Caco-2 (cell line): ENCODE measurements around the gene MAB21L3. TPM values are rescaled to one million over a fixed set of nuclear protein-coding genes. Genes with fewer than 3 reads are reported as not detected.

ENCODE experiments used
- BruUV-seq: library from RNA; stranded (reverse); fragments of 400-500 nt; replicated peaks from 2 replicates; lab custom pipeline; 2021; lab: Mats Ljungman, UMichigan
- CTCF ChIA-PET: fragments of 300-600 bp; sonication (Branson Sonifier 250); formaldehyde crosslinking; loops from one replicate; lab custom pipeline; 2022; ENCODE audit warnings: antibody characterized with exemption; lab: Charles Lee
- POLR2A ChIA-PET: fragments of 300-600 bp; sonication (Branson Sonifier 250); formaldehyde crosslinking; loops from one replicate; lab custom pipeline; 2022; ENCODE audit warnings: antibody characterized with exemption; lab: Charles Lee
- DNase-seq, 2 experiments: peaks; one replicate each; pipeline versions ENCODE4 v3.0.0 to v3.0.0-alpha.2; 2020 to 2022
- H3K27me3 ChIP-seq: replicated peaks from 2 replicates; pipeline ENCODE4 v1.6.0; 2011; ENCODE audit warnings: low read length; ENCODE audit not compliant: control insufficient read depth, insufficient read depth
- H3K36me3 ChIP-seq: 2 replicates; pipeline ENCODE4 v1.5.1; 2011; ENCODE audit warnings: low read length; ENCODE audit not compliant: control insufficient read depth, insufficient read depth
- H3K4me1 ChIP-seq: fragments of 250-450 bp; sonication (Bioruptor Pico); 2 replicates; pipeline ENCODE4 v1.5.1; 2020; ENCODE audit warnings: mild to moderate bottlenecking
- H3K4me3 ChIP-seq: 2 replicates; pipeline ENCODE4 v1.5.1; 2011; ENCODE audit warnings: low read depth, mild to moderate bottlenecking, control low read depth, low read length
- H3K9me3 ChIP-seq: fragments of 250-450 bp; sonication (Bioruptor Pico); 2 replicates; pipeline ENCODE4 v1.5.1; 2020; ENCODE audit warnings: mild to moderate bottlenecking, moderate library complexity
- H3K27ac Mint-ChIP-seq: one replicate; pipeline ENCODE4 v1.8.0; 2022; ENCODE audit warnings: mixed read lengths; ENCODE audit not compliant: unreplicated experiment
- H3K27me3 Mint-ChIP-seq: one replicate; pipeline ENCODE4 v1.8.0; 2022; ENCODE audit warnings: mixed read lengths; ENCODE audit not compliant: insufficient read depth, unreplicated experiment
- H3K36me3 Mint-ChIP-seq: one replicate; pipeline ENCODE4 v1.8.0; 2022; ENCODE audit warnings: mild to moderate bottlenecking, mixed read lengths; ENCODE audit not compliant: insufficient read depth, unreplicated experiment
- H3K4me1 Mint-ChIP-seq: one replicate; pipeline ENCODE4 v1.8.0; 2022; ENCODE audit warnings: low read depth, mixed read lengths; ENCODE audit not compliant: unreplicated experiment
- H3K4me3 Mint-ChIP-seq: one replicate; pipeline ENCODE4 v1.8.0; 2022; ENCODE audit warnings: mild to moderate bottlenecking, moderate library complexity, mixed read lengths; ENCODE audit not compliant: unreplicated experiment
- H3K9me3 Mint-ChIP-seq: one replicate; pipeline ENCODE4 v1.8.0; 2022; ENCODE audit warnings: mixed read lengths; ENCODE audit not compliant: unreplicated experiment
- intact Hi-C: fragments of 100-400 bp; cut with micrococcal nuclease; formaldehyde crosslinking; loops from one replicate; pipeline ENCODE4 v1.10.0; 2022; ENCODE audit not compliant: unreplicated experiment
- total RNA-seq: library from RNA; stranded (reverse); gene quantifications from 2 replicates; pipeline ENCODE4 v1.2.3, GENCODE V29; 2022
- TF ChIP-seq, protein P1 (sequence below), 2 experiments: fragments of 200-600 bp in 1 of 2; IDR thresholded peaks; 1 replicate in 1 of 2; 2 replicates in 1 of 2; pipeline versions ENCODE4 v1.5.1 to v1.8.0; 2011 to 2022; ENCODE audit warnings: antibody characterized with exemption in 1 of 2, control low read depth in 1 of 2, inconsistent platforms in 1 of 2, low read depth in 1 of 2, low read length in 1 of 2, mild to moderate bottlenecking in 1 of 2, moderate library complexity in 1 of 2; ENCODE audit not compliant: insufficient read depth in 1 of 2, severe bottlenecking in 1 of 2, unreplicated experiment in 1 of 2

MAB21L3 gene
- total RNA-seq, 1 experiment from 2014 or later = 0.66 TPM

DNA sequence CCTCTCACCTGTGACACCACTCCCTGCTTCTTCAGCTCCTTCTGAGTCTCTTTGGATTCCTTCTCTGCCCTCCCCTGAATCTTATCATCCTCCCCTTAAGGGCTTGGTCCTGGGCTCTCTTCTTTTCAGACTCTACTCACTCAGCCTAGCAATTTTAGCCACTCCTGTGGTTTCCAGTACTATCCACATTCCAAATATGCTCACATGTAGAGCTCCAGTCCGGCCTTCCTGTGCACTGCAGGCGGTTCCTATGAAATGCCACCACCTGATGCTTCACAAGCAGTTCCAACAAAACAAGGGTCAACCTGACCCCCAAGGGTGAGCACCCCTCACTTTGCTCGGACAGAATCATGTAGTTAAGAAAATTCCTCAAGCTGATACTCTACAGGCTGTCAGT lies 35.9 kb downstream of the MAB21L3 start:
- Histone ChIP-seq H3K4me1 (peaks cover 15% of the 10 kb centered on the region; the same call in 1 of the 2 replicates), H3K36me3 (no peaks in the 10 kb centered on the region), H3K27me3 (no peaks in the 10 kb centered on the region), H3K4me3 (no peak overlapping the region), H3K9me3 (peaks cover 7% of the 10 kb centered on the region)
- Mint-ChIP-seq H3K36me3 (no peaks in the 10 kb centered on the region), H3K9me3 (peaks cover 16% of the 10 kb centered on the region), H3K27ac (peak overlapping the region; percentile 82), H3K4me3 (no peak overlapping the region), H3K27me3 (no peaks in the 10 kb centered on the region), H3K4me1 (no peaks in the 10 kb centered on the region)
- BruUV-seq = no TSS peak
- intact Hi-C loops = no loop called here
- TF ChIP-seq, protein P1, sequence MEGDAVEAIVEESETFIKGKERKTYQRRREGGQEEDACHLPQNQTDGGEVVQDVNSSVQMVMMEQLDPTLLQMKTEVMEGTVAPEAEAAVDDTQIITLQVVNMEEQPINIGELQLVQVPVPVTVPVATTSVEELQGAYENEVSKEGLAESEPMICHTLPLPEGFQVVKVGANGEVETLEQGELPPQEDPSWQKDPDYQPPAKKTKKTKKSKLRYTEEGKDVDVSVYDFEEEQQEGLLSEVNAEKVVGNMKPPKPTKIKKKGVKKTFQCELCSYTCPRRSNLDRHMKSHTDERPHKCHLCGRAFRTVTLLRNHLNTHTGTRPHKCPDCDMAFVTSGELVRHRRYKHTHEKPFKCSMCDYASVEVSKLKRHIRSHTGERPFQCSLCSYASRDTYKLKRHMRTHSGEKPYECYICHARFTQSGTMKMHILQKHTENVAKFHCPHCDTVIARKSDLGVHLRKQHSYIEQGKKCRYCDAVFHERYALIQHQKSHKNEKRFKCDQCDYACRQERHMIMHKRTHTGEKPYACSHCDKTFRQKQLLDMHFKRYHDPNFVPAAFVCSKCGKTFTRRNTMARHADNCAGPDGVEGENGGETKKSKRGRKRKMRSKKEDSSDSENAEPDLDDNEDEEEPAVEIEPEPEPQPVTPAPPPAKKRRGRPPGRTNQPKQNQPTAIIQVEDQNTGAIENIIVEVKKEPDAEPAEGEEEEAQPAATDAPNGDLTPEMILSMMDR (IDR thresholded peaks at IDR 0.05; ENCODE audit: insufficient read depth in 1 of 2, low read depth in 1 of 2, low read length in 1 of 2, severe bottlenecking in 1 of 2, unreplicated experiment in 1 of 2) = no peak
- no peak for DNase-seq
- CTCF ChIA-PET = interaction anchor here (1.3 to 1.4 kb wide), 2 partner anchors 8 to 337 kb away, joined by 4 read pairs; no protein-coding TSS in a partner anchor
- POLR2A ChIA-PET = interaction anchor here (0.5 kb wide), 1 partner anchor 839 kb away, joined by 4 read pairs; no protein-coding TSS in a partner anchor

DNA sequence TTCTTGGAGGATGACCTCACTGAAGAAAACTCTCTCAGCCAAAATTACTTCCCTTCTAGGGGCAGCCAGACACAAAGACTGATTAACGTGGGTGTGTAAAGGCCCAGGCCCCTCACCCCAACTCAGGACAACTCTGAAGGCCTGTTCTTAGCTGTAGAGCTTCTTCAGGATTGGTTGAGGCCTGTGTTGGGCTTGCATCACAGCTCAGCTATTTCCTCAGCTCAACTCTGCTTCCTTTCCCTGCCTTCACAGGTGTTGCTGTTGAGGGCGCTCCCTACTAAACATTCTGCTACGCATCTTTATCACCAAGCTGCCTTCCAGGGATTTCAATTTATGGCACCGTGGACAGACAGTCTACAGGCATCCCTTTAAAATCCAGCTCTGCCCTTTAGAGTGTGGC lies 36.8 kb downstream of the MAB21L3 start:
- ChIA-PET POLR2A (no interaction called here), CTCF (interaction anchor here (1.3 to 1.4 kb wide), 3 partner anchors 9 to 351 kb away, joined by 4 to 5 read pairs (median 4); no protein-coding TSS in a partner anchor)
- Mint-ChIP-seq H3K4me3 (no peak overlapping the region), H3K4me1 (no peaks in the 10 kb centered on the region), H3K36me3 (no peaks in the 10 kb centered on the region), H3K9me3 (peaks cover 16% of the 10 kb centered on the region), H3K27ac (no peak overlapping the region), H3K27me3 (no peaks in the 10 kb centered on the region)
- Histone ChIP-seq H3K9me3 (peaks cover 7% of the 10 kb centered on the region), H3K27me3 (no peaks in the 10 kb centered on the region), H3K4me1 (peaks cover 23% of the 10 kb centered on the region), H3K4me3 (no peak overlapping the region), H3K36me3 (no peaks in the 10 kb centered on the region)
- intact Hi-C loops = no loop called here
- TF ChIP-seq, protein P1 (IDR thresholded peaks at IDR 0.05; ENCODE audit: insufficient read depth in 1 of 2, low read depth in 1 of 2, low read length in 1 of 2, severe bottlenecking in 1 of 2, unreplicated experiment in 1 of 2) = no peak
- BruUV-seq = no TSS peak
- DNase-seq = no peak

DNA sequence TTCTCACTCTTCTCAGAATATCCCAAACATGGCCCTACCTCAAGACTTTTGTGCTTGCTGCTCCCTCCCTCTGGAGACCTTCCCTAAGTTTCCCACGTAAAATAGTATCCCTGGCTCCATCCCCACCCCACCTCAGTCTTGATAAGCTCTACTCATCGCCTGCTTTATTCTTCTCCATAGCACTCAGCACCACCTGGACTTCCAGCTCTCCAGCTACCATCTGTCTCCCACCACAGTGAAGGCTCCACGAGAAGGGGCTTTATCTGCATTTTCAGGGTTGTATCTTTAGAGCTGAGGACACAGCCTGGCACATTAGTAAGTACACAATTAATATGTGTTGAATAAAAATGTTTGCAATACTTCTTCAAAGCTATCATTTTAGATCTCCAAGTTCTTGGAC lies 37.8 kb downstream of the MAB21L3 start:
- Histone ChIP-seq H3K36me3 (no peaks in the 10 kb centered on the region), H3K4me3 (no peak overlapping the region), H3K9me3 (peaks cover 4% of the 10 kb centered on the region), H3K27me3 (no peaks in the 10 kb centered on the region), H3K4me1 (peaks cover 31% of the 10 kb centered on the region)
- CTCF ChIA-PET = interaction anchor here (1.3 kb wide), 1 partner anchor 350 kb away, joined by 5 read pairs; no protein-coding TSS in a partner anchor
- Mint-ChIP-seq H3K9me3 (peaks cover 7% of the 10 kb centered on the region), H3K27ac (no peak overlapping the region), H3K4me3 (no peak overlapping the region), H3K27me3 (no peaks in the 10 kb centered on the region), H3K36me3 (no peaks in the 10 kb centered on the region), H3K4me1 (peaks cover under 1% of the 10 kb centered on the region)
- DNase-seq = no peak
- intact Hi-C loops = no loop called here
- BruUV-seq = no TSS peak
- POLR2A ChIA-PET = no interaction called here
- TF ChIP-seq, protein P1 (IDR thresholded peaks at IDR 0.05; ENCODE audit: insufficient read depth in 1 of 2, low read depth in 1 of 2, low read length in 1 of 2, severe bottlenecking in 1 of 2, unreplicated experiment in 1 of 2) = no peak
